ENCODE measurements around the gene TUNAR.

DNA sequence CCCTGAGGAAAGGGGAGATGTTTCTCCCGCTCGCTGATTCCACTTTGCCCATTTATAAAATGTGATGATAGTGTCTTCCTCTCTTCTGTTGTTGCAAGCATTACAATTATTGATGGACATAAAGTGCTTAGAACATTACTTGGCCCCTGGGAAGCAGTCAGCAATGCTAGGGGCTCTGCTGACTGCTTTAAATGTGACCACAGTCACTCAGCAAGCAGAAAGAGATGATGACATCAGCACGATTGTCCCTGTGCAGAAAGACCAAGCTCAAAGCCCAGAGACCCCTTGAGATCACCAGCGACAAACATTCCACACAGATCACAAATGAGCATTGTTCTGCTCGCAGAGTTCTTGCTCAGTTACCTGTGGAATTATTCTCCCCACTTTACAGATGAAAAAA is 26.5 kb downstream of the TUNAR start:
- TF ChIP-seq CTCF (IDR thresholded peaks at IDR 0.05) (no peak), POLR2A (IDR thresholded peaks at IDR 0.05) (no peak), POLR2AphosphoS5 (IDR thresholded peaks at IDR 0.05) (no peak)

Data from gastroesophageal sphincter (tissue), 3 donors.